Femur (tissue), 1 donor: ENCODE measurements around the gene FLNB.
"Not testable (repeated sequence)": the region's sequence is repeated elsewhere in the genome, so short reads cannot be mapped to it uniquely, and the experiment has no call there.

Experiments used
- DNase-seq: peaks from one replicate; pipeline ENCODE4 v3.0.0-alpha.2; 2017

FLNB gene

GRCh38 chr3:58188921-58189451 is 180.8 kb downstream of the FLNB start:
- DNase-seq = no peak

DNA sequence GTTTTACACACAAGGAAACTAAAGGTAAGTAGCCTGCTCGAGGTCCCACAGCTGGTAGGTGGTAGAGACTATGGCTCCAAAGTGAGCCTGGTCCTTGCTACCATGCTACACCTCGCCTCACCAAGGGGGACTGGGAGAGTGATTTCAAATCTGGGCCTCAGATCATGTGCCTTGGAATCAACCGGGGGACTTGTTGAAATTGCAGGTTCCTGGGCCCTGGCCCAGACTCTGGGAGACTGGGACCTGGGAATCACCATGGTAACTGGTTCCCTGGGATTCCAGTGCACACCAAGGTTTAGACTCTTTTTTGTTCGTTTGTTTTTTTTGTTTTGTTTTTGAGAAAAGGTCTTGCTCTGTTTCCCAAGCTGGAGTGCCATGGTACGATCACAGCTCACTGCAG is 181.5 kb downstream of the FLNB start:
- no peak for DNase-seq

DNA sequence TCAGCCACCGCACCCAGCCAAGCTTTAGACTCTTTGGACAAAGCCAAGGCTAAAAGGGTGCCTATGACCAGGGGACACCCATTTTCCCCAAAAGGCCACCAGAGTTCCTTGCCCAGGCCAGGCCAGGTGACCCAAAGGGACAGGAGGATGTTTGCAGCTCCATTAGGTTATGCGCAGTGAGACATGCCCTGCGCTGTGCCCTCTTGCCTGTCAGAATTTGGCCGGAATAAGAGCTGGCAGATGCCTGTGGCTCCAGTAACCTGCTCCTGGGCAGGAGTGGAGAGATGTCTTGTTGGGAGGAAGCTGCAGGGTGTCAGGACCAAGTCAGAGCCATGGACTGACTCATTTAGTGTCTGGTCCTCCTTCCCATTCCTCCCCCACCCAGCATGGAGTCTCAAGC is 182.1 kb downstream of the FLNB start:
- DNase-seq = no peak

- no peak for DNase-seq
These were observed 182.7 kb downstream of the FLNB start for GRCh38 chr3:58190882-58191281.

- no peak for DNase-seq
These were observed 183.3 kb downstream of the FLNB start for GRCh38 chr3:58191361-58191991.

DNA sequence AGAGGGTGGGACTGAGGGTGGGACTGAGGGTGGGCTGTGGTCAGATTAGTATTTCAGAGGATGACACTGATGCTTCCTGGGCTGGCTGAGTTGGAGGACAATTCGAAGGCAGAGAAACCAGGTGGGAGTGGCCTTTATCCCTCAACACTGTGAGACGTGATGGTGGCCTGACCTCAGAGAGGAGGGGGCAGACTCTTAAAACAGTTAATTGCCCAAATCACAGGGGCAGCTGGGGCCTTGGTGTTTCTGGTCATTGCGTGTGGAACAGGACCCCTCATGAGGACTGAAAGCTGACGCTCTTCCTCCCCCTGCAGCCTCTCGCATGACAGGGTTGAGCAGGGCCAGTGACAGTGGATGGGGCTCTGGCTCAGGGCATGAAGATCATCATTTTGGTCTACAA is 183.8 kb downstream of the FLNB start:
- DNase-seq = no peak

DNA sequence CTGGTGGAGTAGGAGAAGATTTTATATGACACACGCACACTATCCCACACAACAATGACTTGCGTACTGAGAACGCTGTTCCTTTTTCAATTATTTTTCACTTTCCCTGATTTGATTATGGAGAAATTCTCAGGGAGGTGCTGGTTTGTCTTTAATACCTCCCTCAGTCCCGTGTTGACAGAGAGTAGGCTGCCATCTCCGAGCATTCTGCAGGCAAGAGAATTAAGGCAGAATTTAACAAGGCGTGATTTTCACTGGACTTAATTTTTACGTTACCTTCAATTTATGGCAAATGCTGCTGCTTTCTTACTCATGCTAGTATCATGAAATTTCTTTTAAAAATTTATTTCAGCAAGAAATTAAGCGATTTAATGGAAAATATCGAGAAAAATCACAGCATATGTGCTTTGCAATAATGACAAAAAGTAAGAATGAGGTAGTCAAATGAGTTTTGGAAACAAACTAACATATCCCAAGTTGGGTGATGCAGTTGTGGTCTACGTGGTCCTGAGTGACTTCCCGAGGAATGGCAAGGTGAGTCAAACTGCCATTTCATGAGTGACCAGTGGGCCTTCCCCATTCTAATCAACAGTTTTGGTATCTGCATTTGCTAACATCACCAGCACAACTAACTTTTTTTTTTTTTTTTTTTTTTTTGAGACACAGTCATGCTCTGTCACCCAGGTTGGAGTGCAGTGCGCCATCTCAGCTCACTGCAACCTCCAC is 185.6 kb downstream of the FLNB start:
- no peak for DNase-seq

DNA sequence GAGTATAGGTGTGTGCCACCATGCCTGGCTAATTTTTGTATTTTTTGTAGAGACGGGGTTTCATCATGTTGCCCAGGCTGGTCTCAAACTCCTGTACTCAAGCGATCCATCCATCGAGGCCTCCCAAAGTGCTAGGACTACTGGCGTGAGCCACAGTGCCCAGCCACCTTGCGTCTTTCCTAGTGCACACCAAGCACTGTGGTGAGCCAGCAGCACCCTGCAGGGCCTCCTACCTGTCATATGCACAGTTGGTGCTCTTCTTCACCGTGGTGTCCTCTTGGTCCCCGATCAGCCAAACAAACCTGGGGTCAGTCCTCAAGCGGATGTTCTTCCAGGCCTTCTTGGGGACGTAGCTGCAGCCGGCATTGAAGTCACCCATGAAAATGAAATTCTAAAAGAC is 189.4 kb downstream of the FLNB start:
- DNase-seq = no peak

- DNase-seq = no peak
These were observed 190.1 kb downstream of the FLNB start for GRCh38 chr3:58198362-58198761.

DNA sequence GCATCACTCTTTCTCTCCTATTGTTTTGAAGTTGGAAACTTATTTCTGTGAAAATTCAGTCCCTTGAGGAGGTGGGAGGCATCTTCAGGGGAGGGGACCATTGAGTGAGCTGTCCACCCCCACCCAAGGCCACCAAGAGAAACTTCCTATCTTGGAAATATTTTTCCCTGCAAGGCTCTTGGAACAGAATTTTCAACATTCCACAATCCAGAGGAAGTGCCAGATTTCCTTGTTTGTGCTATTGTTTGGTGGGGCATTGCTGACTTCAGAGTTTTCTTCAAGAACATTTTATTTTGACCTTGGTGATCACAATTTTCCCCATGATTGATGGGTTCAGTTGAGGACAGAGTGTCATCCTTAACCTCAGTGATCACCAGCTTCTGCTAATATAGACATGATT is 190.6 kb downstream of the FLNB start:
- DNase-seq = no peak

- no peak for DNase-seq
These were observed 192.0 kb downstream of the FLNB start for GRCh38 chr3:58200121-58200709.

DNA sequence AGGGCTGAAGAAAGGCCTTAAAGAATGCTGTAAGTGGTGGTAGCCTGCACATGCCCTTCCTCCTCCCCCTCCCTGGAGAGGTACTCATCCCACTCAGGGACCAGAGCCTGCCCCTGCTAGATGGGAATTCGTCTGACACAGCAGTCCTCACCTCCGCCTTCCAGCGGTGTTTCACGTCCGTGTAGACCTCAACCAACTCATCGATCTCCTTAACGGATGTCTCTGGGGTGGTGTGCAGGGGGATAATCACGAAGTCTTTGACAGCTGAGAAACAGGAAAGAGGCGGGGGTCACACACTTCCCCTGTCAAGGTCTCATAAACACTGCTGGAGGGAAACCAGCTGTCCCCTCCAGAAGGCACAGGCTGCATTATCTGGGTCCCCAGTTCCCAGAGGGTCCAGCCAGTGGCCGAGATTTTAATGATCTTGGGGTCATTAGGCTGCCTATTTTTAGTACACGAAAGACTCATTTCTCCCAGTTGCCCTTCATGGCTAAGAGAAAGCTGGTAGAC is 192.7 kb downstream of the FLNB start:
- no peak for DNase-seq

DNA sequence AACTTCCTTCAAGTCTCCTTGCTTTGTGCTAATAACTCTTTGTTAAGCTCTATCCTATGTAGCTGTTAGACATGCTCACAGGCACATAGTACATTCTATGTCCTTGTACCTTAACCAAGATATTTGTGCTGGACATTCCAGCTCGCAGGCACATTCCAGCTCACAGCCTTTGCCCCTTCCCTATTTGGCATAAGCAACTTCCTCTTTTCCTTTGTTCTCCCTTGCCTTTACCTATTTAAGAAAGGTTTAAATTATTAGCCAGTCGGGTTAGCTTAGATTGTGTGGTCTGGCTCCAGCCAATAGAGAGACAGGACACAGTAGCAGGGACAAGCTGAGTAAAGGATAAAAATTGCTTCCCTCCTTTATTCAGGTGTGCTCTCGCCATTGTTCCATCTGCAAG is 193.2 kb downstream of the FLNB start:
- DNase-seq = not testable (repeated sequence)

- DNase-seq = peak; percentile 53
These were observed 194.7 kb downstream of the FLNB start for GRCh38 chr3:58202917-58203360.

DNA sequence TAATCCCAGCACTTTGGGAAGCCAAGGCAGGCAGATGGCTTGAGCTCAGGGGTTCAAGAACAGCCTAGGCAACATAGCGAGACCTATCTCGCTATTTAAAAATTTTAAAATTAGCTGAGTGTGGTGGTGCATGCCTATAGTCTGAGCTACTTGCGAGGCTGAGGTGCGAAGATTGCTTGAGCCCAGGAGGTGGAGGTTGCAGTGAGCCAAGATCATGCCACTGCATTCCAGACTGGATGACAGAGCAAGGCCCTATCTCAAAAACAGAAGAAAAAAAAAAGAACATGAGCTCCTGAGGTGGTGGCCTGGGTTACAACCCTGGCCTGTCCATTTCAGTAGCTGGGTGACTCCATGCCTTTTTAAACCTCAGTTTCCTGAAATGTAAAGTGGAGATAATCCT is 195.3 kb downstream of the FLNB start:
- no peak for DNase-seq

GRCh38 chr3:58204720-58205119 is 196.5 kb downstream of the FLNB start:
- no peak for DNase-seq

- no peak for DNase-seq
These were observed 197.8 kb downstream of the FLNB start for GRCh38 chr3:58205981-58206380.

GRCh38 chr3:58206406-58207011 is 198.3 kb downstream of the FLNB start:
- DNase-seq = no peak

- no peak for DNase-seq
These were observed 199.7 kb downstream of the FLNB start for GRCh38 chr3:58207954-58208353.

- no peak for DNase-seq
These were observed 201.7 kb downstream of the FLNB start for GRCh38 chr3:58209933-58210332.

- no peak for DNase-seq
These were observed 202.7 kb downstream of the FLNB start, which contains the start of gene DNASE1L3 for GRCh38 chr3:58210761-58211460. Gene DNASE1L3, minus strand, starts transcription at chr3:58210972. Its CDS starts 66 bp downstream, at chr3:58210906.

- DNase-seq = no peak
These were observed 206.5 kb downstream of the FLNB start for GRCh38 chr3:58214484-58215316.
